Heart left ventricle (tissue), 16 donors: ENCODE measurements around the gene MARCHF7. TPM values are rescaled to one million over a fixed set of nuclear protein-coding genes. Genes with fewer than 3 reads are reported as not detected.

Experiments used
- ATAC-seq, 4 donors: fragments of 200-7000 bp; cut with Tn5 transposase; one replicate each; pipeline ENCODE4 v1.9.1; 2020 to 2022; ENCODE audit warnings: moderate library complexity in 4 of 4, mild to moderate bottlenecking in 3 of 4, moderate number of reproducible peaks in 1 of 4
- DNase-seq, 5 donors: peaks; one replicate each; pipeline ENCODE4 v3.0.0-alpha.2; 2020
- H3K27ac ChIP-seq, 12 donors: fragments of 200-600 bp; sonication (generic) in 4 of 12; one replicate each; pipeline versions ENCODE4 v1.5.0 to v1.8.0; 2016 to 2022; ENCODE audit warnings: mild to moderate bottlenecking in 2 of 12
- H3K27me3 ChIP-seq, 9 donors: fragments of 200-600 bp; sonication (generic) in 2 of 9; one replicate each; pipeline versions ENCODE4 v1.5.1 to v1.8.0; 2016 to 2022; ENCODE audit warnings: mild to moderate bottlenecking in 3 of 9
- H3K36me3 ChIP-seq, 9 donors: fragments of 200-600 bp; sonication (generic) in 2 of 9; one replicate each; pipeline versions ENCODE4 v1.5.0 to v1.8.0; 2018 to 2022; ENCODE audit warnings: mild to moderate bottlenecking in 2 of 9
- H3K4me1 ChIP-seq, 12 donors: fragments of 200-600 bp; sonication (generic) in 4 of 12; one replicate each; pipeline versions ENCODE4 v1.5.0 to v1.8.0; 2016 to 2022; ENCODE audit warnings: mild to moderate bottlenecking in 3 of 12
- H3K4me3 ChIP-seq, 12 donors: fragments of 200-600 bp; sonication (generic) in 4 of 12; one replicate each; pipeline versions ENCODE4 v1.5.0 to v1.8.0; 2017 to 2022; ENCODE audit warnings: mild to moderate bottlenecking in 9 of 12, moderate library complexity in 4 of 12
- H3K9me3 ChIP-seq, 12 donors: fragments of 200-600 bp; sonication (generic) in 4 of 12; one replicate each; pipeline versions ENCODE4 v1.5.0 to v1.8.0; 2016 to 2022; ENCODE audit warnings: mild to moderate bottlenecking in 1 of 12
- POLR2A ChIP-seq, 2 donors: fragments of 450-650 bp; IDR thresholded peaks; one replicate each; pipeline ENCODE4 v1.6.1; 2017; ENCODE audit warnings: antibody characterized with exemption in 2 of 2, mild to moderate bottlenecking in 2 of 2, moderate library complexity in 2 of 2
- WGBS, 4 donors: extraction: QIAGEN DNeasy Blood & Tissue Kit in 2 of 4; methylation state at CpG; one replicate each; pipeline versions ENCODE4 v1.1.5 to v1.1.7; 2013 to 2018; 5-methylcytosine and 5-hydroxymethylcytosine counted together
- intact Hi-C, 10 donors: fragments of 100-400 bp; cut with DNase I; formaldehyde crosslinking; loops; one replicate each; pipeline versions ENCODE4 v1.11.1 to v1.14.2; 2022
- polyA plus RNA-seq, 2 donors: library from polyadenylated mRNA; stranded (reverse); fragments of 200-250 nt; gene quantifications; one replicate each; pipeline ENCODE4 v1.2.3, GENCODE V29; 2013
- total RNA-seq, 9 donors: library from RNA; depleted of rRNA in 2 of 9; stranded (reverse); fragments of >200 nt in 2 of 9; fragmentation: NEBNext Ultra II Directional in 3 of 9; extraction: Animal tissue kit (Norgen Biotek cat#: 25700) in 3 of 9; gene quantifications; one replicate each; pipeline versions ENCODE4 v1.1.0 to v1.2.4, GENCODE V29; 2016 to 2023
- TF ChIP-seq, protein P1 (sequence below), 12 donors: fragments of 200-600 bp; sonication (generic) in 4 of 12; IDR thresholded peaks; one replicate each; pipeline versions ENCODE4 v1.5.0 to v1.8.0; 2018 to 2022; ENCODE audit warnings: antibody characterized with exemption in 12 of 12, mild to moderate bottlenecking in 5 of 12
- donor health status: ischemic (EF 13 %, LVEDD 7.1; RV severe dilation, severe dysfunction).
- donor health status: healthy with polysubstance abuse.
- donor health status: DM: no; HTN: yes; CAD: no.
- donor health status: DM: no; HTN: no; CAD: no.
- donor health status: ischemic (EF 25% LVEDD 6.9; RV normal size, moderate dysfunction).
- donor health status: ischemic (EF 25% LVEDD 5.7; RV mildly dilated, moderate dysfunction).
- donor health status: healthy.
- donor health status: DM: yes; HTN: yes; CAD: no.
- donor health status: ischemic (EF 35%, LVEDD 5.7; RV mildly dilated, moderate dysfunction).
- donor health status: nonischemic (EF 11% LVEDD 7.7; RV severe dilation, severe dysfunction).
- donor health status: DM: yes; HTN: yes; CAD: no.
- donor health status: PGD.
- donor health status: ischemic (EF 29% LVEDD 5.4; RV normal size, mild dysfunction).
- donor health status: nonischemic (EF 23%, LVEDD 6.1; RV moderate dilation, normal function).

Gene MARCHF7
- total and polyA plus RNA-seq, 11 donors = 16.9 to 97.9 (median 84.4) TPM

- Histone ChIP-seq H3K27me3 (no peaks in the 10 kb centered on the region), H3K36me3 (peaks cover 0 to 92% (median 71%) of the 10 kb centered on the region in 9 donors), H3K9me3 (no peaks in the 10 kb centered on the region), H3K4me3 (no peak overlapping the region), H3K27ac (peak overlapping the region in 7 of 12 donors; percentile 5 to 66 (median 39)), H3K4me1 (peaks cover 0 to 52% (median 27%) of the 10 kb centered on the region in 12 donors)
- peak in 3 of 4 donors; percentile 15 to 56 (median 48) for ATAC-seq
- TF ChIP-seq, protein P1, sequence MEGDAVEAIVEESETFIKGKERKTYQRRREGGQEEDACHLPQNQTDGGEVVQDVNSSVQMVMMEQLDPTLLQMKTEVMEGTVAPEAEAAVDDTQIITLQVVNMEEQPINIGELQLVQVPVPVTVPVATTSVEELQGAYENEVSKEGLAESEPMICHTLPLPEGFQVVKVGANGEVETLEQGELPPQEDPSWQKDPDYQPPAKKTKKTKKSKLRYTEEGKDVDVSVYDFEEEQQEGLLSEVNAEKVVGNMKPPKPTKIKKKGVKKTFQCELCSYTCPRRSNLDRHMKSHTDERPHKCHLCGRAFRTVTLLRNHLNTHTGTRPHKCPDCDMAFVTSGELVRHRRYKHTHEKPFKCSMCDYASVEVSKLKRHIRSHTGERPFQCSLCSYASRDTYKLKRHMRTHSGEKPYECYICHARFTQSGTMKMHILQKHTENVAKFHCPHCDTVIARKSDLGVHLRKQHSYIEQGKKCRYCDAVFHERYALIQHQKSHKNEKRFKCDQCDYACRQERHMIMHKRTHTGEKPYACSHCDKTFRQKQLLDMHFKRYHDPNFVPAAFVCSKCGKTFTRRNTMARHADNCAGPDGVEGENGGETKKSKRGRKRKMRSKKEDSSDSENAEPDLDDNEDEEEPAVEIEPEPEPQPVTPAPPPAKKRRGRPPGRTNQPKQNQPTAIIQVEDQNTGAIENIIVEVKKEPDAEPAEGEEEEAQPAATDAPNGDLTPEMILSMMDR (IDR thresholded peaks at IDR 0.05) = no peak
- no peak for TF ChIP-seq POLR2A (IDR thresholded peaks at IDR 0.05)
- no peak for DNase-seq
- WGBS, 4 donors = 43 to 61% (median 48%) methylated on average over 4 of the region's 4 CpGs
- intact Hi-C loops = loop anchor here in 2 of 10 donors (5.0 kb wide), 2 partner anchors 36 to 41 kb away; partner anchors contain the start of gene MARCHF7 (in 1 of the 2)
These were observed 41.5 kb downstream of the MARCHF7 start for GRCh38 chr2:159753797-159754196.

DNA sequence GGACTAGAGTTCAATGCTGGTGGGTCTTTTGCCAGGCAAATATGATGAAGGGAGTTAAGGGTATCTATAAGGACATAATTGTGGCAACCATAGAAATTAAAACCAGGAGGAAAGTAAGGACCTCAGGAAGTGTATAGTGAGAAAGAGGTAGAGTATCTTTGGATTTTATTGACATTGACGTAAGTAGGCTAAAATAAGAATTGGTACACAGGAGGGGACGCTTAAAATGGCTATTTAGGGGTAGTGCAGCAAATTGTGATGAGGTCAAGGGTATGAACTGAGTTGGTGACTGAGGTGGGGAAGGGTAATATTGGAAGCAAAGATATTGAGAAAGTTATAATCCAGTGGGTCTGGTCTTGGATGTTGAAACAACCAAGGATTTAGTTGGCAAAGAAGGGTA lies 42.7 kb downstream of the MARCHF7 start:
- 55 to 68% (median 63%) methylated on average over 2 of the region's 2 CpGs for WGBS, 4 donors
- intact Hi-C loops = loop anchor here in 3 of 10 donors (5.0 kb wide), 3 partner anchors 37 to 42 kb away; partner anchors contain the start of gene CD302 (in 1 of the 3)
- DNase-seq (no peak), ATAC-seq (peak in 3 of 4 donors; percentile 53 to 80 (median 74))
- no peaks in the 10 kb centered on the region for H3K27me3 ChIP-seq
- peak overlapping the region in 4 of 12 donors; percentile 46 to 66 (median 48) for H3K27ac ChIP-seq
- TF ChIP-seq POLR2A (IDR thresholded peaks at IDR 0.05) = no peak
- TF ChIP-seq, protein P1 (IDR thresholded peaks at IDR 0.05) = no peak
- H3K4me1 ChIP-seq = peaks cover 0 to 56% (median 27%) of the 10 kb centered on the region in 12 donors
- peaks cover 0 to 92% (median 71%) of the 10 kb centered on the region in 9 donors for H3K36me3 ChIP-seq
- no peak overlapping the region for H3K4me3 ChIP-seq
- no peaks in the 10 kb centered on the region for H3K9me3 ChIP-seq

DNA sequence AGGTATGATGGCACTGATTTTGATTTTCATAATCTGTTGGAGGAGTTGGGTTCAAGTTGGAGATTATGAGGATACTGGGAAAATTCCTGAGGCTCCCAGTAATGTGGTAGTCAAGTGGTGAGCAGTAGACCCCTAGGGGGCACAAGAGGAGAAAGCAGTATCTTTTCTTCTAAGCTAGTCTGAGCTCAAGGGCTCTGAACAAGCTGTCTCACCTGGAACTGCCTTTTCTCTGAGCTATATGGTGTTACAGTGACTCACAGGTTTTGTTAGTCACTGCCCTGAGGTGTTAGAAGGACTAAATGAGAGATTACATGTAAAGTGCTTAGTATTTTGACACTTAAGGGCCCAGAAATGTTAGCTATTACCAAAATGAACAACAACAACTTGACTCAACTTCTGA lies 43.5 kb downstream of the MARCHF7 start:
- Histone ChIP-seq H3K4me3 (no peak overlapping the region), H3K9me3 (no peaks in the 10 kb centered on the region), H3K4me1 (peaks cover 0 to 61% (median 29%) of the 10 kb centered on the region in 12 donors), H3K27ac (peak overlapping the region in 2 of 12 donors; percentile 47 to 50), H3K36me3 (peaks cover 4 to 92% (median 73%) of the 10 kb centered on the region in 9 donors), H3K27me3 (no peaks in the 10 kb centered on the region)
- intact Hi-C loops = loop anchor here in 3 of 10 donors (5.0 kb wide), 3 partner anchors 37 to 42 kb away; partner anchors contain the start of gene CD302 (in 1 of the 3)
- TF ChIP-seq POLR2A (IDR thresholded peaks at IDR 0.05) = no peak
- TF ChIP-seq, protein P1 (IDR thresholded peaks at IDR 0.05) = peak in 3 of 12 donors; percentile 16 to 29 (median 20)
- DNase-seq (no peak), ATAC-seq (peak in 3 of 4 donors; percentile 46 to 56 (median 51))

GRCh38 chr2:159758239-159758638 lies 45.9 kb downstream of the MARCHF7 start:
- DNase-seq = no peak
- intact Hi-C loops = loop anchor here in 4 of 10 donors (2.0 to 5.0 kb wide), 4 partner anchors 31 to 41 kb away; partner anchors contain the start of gene CD302 (in 1 of the 4)
- H3K27me3 ChIP-seq = no peaks in the 10 kb centered on the region
- TF ChIP-seq, protein P1 (IDR thresholded peaks at IDR 0.05) = no peak
- no peak for TF ChIP-seq POLR2A (IDR thresholded peaks at IDR 0.05)
- peaks cover 0 to 52% (median 30%) of the 10 kb centered on the region in 12 donors for H3K4me1 ChIP-seq
- 50 to 73% (median 51%) methylated on average over 1 of the region's 1 CpG for WGBS, 4 donors
- ATAC-seq = no peak
- no peak overlapping the region for H3K4me3 ChIP-seq
- peaks cover 4 to 93% (median 74%) of the 10 kb centered on the region in 9 donors for H3K36me3 ChIP-seq
- H3K9me3 ChIP-seq = no peaks in the 10 kb centered on the region
- peak overlapping the region in 1 of 12 donors; percentile 18 for H3K27ac ChIP-seq
